ENCODE measurements around the gene CRK.
"Not testable (repeated sequence)": the region's sequence is repeated elsewhere in the genome, so short reads cannot be mapped to it uniquely, and the experiment has no call there.

CRK gene

DNA sequence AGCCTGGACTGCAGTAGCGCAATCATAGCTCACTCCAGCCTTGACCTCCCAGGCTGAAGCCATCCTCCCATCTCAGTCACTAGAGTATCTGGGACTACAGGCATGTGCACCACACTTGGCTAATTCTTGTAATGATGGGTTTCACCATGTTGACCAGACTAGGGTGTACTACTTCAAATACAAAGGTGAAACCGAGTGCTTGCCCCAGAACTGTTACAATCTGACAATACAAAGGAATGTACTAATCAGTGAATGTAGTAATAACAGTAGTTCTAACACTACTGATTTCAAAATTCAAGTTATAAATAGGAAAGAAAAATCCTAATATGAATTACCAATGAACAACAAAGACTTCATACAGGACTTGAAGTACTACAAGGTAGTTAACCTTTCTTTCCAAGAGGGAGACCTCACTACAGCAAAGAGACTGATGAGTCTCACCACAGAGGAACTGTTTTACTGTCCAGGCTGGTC is 24.4 kb downstream of the CRK start:
- in situ Hi-C loops (cut with MboI; ENCODE audit: low sequenced_read_pairs): no loop called here

- in situ Hi-C loops (cut with MboI; ENCODE audit: low sequenced_read_pairs): no loop called here
These were observed 32.4 kb downstream of the CRK start for GRCh38 chr17:1423456-1424135.

- in situ Hi-C loops (cut with MboI; ENCODE audit: low sequenced_read_pairs): no loop called here
These were observed 33.1 kb downstream of the CRK start for GRCh38 chr17:1422885-1423284.

DNA sequence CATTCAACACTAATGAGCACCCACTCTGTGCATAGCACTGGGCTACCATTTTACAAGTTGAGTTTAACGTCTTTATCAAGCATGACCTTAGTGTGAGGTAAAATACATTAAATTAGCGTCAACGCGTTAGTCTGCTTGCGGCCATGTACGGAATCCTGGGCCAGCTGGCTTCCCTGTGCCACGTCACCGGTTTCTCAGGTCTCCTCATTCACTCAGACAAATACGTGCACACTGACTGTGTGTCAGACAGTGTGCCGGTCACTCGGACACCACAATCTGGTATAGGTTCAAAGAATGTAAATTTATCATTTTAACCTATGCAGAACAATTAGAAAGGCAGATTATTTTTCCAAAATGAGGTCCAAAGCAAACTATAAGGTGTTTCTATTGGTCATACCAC is 34.6 kb downstream of the CRK start:
- in situ Hi-C loops (cut with MboI; ENCODE audit: low sequenced_read_pairs): no loop called here

DNA sequence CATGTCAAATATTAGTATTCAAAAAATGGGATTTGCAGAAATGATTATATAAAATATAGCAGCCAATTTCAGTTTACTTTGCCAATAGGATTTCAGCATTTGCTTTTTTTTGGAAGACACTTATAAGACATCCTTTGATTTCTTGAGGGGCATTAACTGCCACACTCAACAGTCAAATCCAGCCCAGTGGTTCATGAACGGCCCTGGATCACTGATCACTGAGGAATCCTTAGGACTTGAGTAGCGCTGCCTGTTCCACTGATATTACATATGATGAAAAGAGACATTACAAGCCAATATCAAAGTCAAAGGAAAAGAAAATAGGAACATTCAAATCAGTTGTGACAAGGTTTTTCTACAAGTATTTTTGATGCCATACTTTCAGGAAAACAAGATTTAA is 35.1 kb downstream of the CRK start:
- in situ Hi-C loops (cut with MboI; ENCODE audit: low sequenced_read_pairs): no loop called here

DNA sequence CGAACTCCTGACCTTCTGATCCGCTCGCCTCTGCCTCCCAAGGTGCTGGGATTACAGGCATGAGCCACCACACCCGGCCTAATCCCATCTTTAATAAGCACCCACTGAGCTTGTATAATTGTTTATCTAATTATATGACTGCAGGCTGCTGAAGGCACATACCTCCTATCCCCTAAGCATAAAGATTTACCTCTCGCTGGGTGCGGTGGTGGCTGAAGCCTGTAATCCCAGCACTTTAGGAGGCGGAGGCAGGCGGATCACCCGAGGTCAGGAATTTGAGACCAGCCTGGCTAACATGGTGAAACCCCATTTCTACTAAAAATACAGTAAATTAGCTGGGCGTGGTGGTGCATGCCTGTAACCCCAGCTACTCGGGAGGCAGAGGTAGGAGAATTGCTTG is 35.9 kb downstream of the CRK start:
- in situ Hi-C loops (cut with MboI; ENCODE audit: low sequenced_read_pairs): no loop called here

DNA sequence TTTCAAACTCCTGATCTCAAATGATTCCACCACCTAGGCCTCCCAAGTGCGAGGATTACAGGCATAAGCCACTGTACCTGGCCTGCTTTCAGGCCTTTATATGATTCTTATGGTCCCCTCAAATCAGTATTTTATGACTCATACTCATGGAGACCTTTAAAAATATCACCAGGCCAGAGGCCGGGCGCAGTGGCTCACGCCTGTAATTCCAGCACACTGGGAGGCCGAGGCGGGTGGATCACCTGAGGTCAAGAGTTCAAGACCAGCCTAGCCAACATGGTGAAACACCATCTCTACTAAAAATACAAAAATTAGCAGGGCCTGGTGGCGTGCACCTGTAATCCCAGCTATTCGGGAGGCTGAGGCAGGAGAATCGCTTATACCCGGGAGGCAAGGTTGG is 37.6 kb downstream of the CRK start:
- in situ Hi-C loops (cut with MboI; ENCODE audit: low sequenced_read_pairs): not testable (repeated sequence)

- in situ Hi-C loops (cut with MboI; ENCODE audit: low sequenced_read_pairs): no loop called here
These were observed 39.6 kb downstream of the CRK start for GRCh38 chr17:1416414-1416813.

- in situ Hi-C loops (cut with MboI; ENCODE audit: low sequenced_read_pairs): no loop called here
These were observed 41.4 kb downstream of the CRK start for GRCh38 chr17:1414634-1415033.

DNA sequence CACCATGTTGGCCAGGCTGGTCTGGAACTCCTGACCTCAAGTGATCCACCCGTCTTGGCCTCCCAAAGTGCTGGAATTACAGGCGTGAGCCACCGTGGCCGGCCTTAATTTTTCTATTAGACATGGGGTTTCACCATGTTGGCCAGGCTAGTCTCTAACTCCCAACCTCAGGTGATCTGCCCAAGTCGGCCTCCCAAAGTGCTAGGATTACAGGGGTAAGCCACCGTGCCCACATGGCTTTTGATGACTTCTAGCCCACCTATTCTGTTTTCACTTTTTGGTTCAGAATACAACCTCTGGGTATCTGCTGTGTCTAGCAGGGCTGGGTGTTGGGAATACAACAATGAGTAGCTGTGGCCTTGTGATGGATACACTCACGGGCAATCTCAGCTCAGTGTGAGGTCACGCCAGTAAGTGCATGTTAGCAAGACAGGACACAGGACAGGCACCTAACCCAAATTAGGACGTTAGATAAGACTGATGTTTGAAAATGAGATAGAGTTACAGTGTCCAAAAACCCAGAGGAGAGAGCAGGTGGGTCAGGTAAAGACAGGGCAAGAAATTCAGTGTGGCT is 41.9 kb downstream of the CRK start:
- in situ Hi-C loops (cut with MboI; ENCODE audit: low sequenced_read_pairs): no loop called here

- in situ Hi-C loops (cut with MboI; ENCODE audit: low sequenced_read_pairs): no loop called here
These were observed 42.7 kb downstream of the CRK start for GRCh38 chr17:1413281-1413791.

DNA sequence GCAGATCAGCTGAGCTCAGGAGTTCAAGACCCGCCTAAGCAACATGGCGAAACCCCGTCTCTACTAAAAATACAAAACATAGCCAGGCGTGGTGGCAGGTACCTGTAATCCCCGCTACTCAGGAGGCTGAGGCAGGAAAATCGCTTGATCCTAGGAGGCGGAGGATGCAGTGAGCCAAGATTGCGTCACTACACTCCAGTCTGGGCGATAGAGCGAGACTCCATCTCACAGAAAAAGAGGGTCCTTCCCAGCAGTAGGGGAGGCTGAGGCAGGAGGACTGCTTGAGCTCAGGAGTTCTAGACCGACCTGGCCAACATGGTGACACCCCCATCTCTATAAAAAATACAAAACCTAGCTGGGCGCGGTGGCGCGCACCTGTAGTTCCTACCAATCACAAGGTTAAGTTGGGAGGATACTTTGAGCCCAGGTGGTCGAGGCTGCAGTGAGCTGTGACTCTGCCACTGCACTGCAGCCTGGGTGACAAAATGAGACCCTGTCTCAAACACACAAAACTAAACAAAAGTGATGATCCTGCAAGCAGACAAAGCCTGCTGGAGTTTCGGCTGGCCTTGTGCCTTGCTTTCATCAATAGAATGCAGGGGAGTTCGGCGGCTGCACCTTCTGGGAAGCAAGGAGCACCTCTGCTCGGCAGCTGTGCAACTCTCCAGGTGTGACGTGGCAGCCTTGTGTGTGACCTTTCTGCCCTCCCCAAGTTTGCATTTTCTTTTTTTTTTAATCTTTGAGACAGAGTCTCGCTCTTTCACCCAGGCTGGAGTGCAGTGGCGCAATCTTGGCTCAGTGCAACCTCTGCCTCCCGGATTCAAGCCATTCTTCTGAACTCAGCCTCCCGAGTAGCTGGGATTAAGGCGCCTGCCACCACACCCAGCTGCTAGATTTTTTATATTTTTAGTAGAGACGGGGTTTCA is 43.6 kb downstream of the CRK start:
- in situ Hi-C loops (cut with MboI; ENCODE audit: low sequenced_read_pairs): no loop called here

GRCh38 chr17:1402262-1402586 is 53.8 kb downstream of the CRK start:
- in situ Hi-C loops (cut with MboI; ENCODE audit: low sequenced_read_pairs): no loop called here

- in situ Hi-C loops (cut with MboI; ENCODE audit: low sequenced_read_pairs): no loop called here
These were observed 56.1 kb downstream of the CRK start, which contains the start of gene YWHAE for GRCh38 chr17:1399679-1400512. Gene YWHAE (minus strand): TSS chr17:1400222. CDS start chr17:1400110, 112 bp downstream.

DNA sequence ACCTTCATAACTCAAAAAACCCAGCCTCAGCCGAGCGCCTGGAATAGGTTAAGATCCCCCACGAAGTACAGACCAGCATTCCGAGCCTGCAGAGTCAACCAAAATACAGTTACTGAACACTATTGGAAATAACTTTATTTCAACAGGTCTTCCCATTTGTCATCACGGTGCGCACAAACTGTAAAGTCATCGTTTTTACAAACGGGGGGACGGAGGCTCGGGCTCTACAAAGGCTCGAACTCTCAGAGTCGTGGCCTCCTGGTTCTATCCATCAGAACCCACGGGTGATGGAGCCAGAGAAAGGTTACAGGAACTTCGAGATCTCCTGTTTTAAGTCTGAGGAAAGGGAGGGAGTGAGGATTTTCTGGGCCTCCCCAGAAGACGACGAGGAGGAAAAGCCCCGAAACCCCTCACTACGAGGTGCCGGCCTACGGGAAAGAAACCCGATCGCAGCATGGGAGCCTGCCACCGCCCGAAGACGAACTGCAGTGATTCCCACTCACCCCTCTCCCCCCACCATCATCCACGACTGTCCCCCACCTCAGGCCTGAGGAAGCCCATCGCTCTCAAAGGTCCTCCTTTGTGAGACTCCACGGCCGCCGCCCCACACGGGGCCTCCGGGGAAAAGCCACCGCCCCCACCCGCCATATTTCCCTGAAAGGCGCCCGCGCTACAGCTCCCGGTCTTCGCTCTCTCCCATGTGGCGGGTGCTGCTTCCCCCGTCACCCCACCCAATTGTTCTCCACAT is 56.9 kb downstream of the CRK start:
- in situ Hi-C loops (cut with MboI; ENCODE audit: low sequenced_read_pairs): no loop called here

- in situ Hi-C loops (cut with MboI; ENCODE audit: low sequenced_read_pairs): no loop called here
These were observed 58.0 kb downstream of the CRK start for GRCh38 chr17:1398028-1398427.

GRCh38 chr17:1395876-1396665 is 60.0 kb downstream of the CRK start:
- in situ Hi-C loops (cut with MboI; ENCODE audit: low sequenced_read_pairs): not testable (repeated sequence)

DNA sequence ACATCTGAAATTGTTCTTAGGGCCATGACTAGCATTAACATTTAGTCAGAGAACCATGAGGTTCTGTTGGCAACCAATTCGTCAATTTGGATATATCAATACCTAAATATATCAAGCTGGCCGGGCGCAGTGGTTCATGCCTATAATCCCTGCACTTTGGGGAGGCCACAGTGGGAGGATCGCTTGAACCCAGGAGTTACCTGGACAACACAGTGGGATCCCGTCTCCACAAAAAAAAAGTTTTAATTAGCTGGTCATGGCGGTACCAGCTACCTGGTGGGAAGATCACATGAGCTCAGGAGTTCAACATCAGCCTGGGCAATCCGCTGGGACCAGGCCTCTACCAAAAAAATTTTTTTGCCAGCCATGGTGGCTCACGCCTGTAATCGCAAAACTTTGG is 64.5 kb downstream of the CRK start:
- in situ Hi-C loops (cut with MboI; ENCODE audit: low sequenced_read_pairs): no loop called here

Data from HL-60/S4 treated with phorbol 12-myristate 13-acetate at 8.2 ng/mL for 4 days and 3 days (cell line).